SK-N-DZ (cell line): Measurements from ENCODE around the gene MED12L.

Source experiments
- DNase-seq: peaks from one replicate; pipeline ENCODE4 v3.0.0-alpha.2; 2015; ENCODE audit warnings: low spot score

The MED12L gene

GRCh38 chr3:151091685-151092345 is 6.4 kb downstream of the MED12L start:
- DNase-seq, result no peak

GRCh38 chr3:151093148-151093547 is 7.7 kb downstream of the MED12L start:
- no peak for DNase-seq

GRCh38 chr3:151093905-151094304 is 8.4 kb downstream of the MED12L start:
- DNase-seq, result no peak

- DNase-seq, result no peak
These were observed 11.3 kb downstream of the MED12L start for GRCh38 chr3:151096716-151097115.

- DNase-seq, result no peak
These were observed 14.6 kb downstream of the MED12L start for GRCh38 chr3:151100076-151100475.

- peak; percentile 61 for DNase-seq
These were observed 16.0 kb downstream of the MED12L start for GRCh38 chr3:151101270-151101969.

- no peak for DNase-seq
These were observed 20.8 kb downstream of the MED12L start for GRCh38 chr3:151106311-151106710.

GRCh38 chr3:151107177-151107576 is 21.7 kb downstream of the MED12L start:
- no peak for DNase-seq

- DNase-seq, result no peak
These were observed 22.2 kb downstream of the MED12L start for GRCh38 chr3:151107701-151108100.

GRCh38 chr3:151109286-151109800 is 23.9 kb downstream of the MED12L start:
- DNase-seq, result no peak

GRCh38 chr3:151112731-151113130 is 27.3 kb downstream of the MED12L start:
- no peak for DNase-seq

- no peak for DNase-seq
These were observed 27.9 kb downstream of the MED12L start for GRCh38 chr3:151113343-151113742.

- DNase-seq, result no peak
These were observed 31.6 kb downstream of the MED12L start for GRCh38 chr3:151117047-151117446.

- no peak for DNase-seq
These were observed 33.7 kb downstream of the MED12L start for GRCh38 chr3:151119188-151119587.

- no peak for DNase-seq
These were observed 34.9 kb downstream of the MED12L start for GRCh38 chr3:151120409-151120808.

- no peak for DNase-seq
These were observed 35.6 kb downstream of the MED12L start for GRCh38 chr3:151121016-151121415.

- no peak for DNase-seq
These were observed 38.4 kb downstream of the MED12L start for GRCh38 chr3:151123827-151124226.

- DNase-seq, result no peak
These were observed 39.0 kb downstream of the MED12L start for GRCh38 chr3:151124476-151124875.

- no peak for DNase-seq
These were observed 45.0 kb downstream of the MED12L start for GRCh38 chr3:151130428-151130827.

GRCh38 chr3:151133175-151133574 is 47.7 kb downstream of the MED12L start:
- no peak for DNase-seq

- no peak for DNase-seq
These were observed 48.5 kb downstream of the MED12L start for GRCh38 chr3:151133917-151134450.

- DNase-seq, result no peak
These were observed 50.3 kb downstream of the MED12L start for GRCh38 chr3:151135541-151136337.
